Panc1 (cell line): ENCODE results near the gene TIGAR. TPM values are rescaled to one million over a fixed set of nuclear protein-coding genes. Genes with fewer than 3 reads are reported as not detected.

ENCODE experiments used
- ATAC-seq: fragments of 200-7000 bp; cut with Tn5 transposase; 2 replicates; pipeline ENCODE4 v1.9.1; 2020; ENCODE audit warnings: mild to moderate bottlenecking, moderate library complexity
- BruUV-seq: library from RNA; stranded (reverse); fragments of 400-500 nt; replicated peaks from 2 replicates; lab custom pipeline; 2021; lab: Mats Ljungman, UMichigan
- CTCF ChIA-PET: fragments of 300-600 bp; sonication (Branson Sonifier 250); formaldehyde crosslinking; loops from one replicate; lab custom pipeline; 2022; ENCODE audit warnings: antibody characterized with exemption; lab: Charles Lee
- POLR2A ChIA-PET: fragments of 300-600 bp; sonication (Branson Sonifier 250); formaldehyde crosslinking; loops from one replicate; lab custom pipeline; 2022; ENCODE audit warnings: antibody characterized with exemption; lab: Charles Lee
- DNase-seq: peaks from one replicate; pipeline ENCODE4 v3.0.0-alpha.2; 2010; ENCODE audit warnings: low read depth, low spot score
- H3K27ac ChIP-seq: 2 replicates; pipeline ENCODE4 v1.5.1; 2011; ENCODE audit warnings: mild to moderate bottlenecking, low read length, inconsistent platforms
- H3K27me3 ChIP-seq: fragments of 200-500 bp; sonication (Bioruptor generic); 2 replicates; pipeline ENCODE4 v1.6.0; 2014; ENCODE audit warnings: low read length, inconsistent platforms; ENCODE audit not compliant: control insufficient read depth, insufficient read depth
- H3K36me3 ChIP-seq: fragments of 200-500 bp; sonication (Bioruptor generic); 2 replicates; pipeline ENCODE4 v1.5.1; 2014; ENCODE audit warnings: inconsistent platforms, mild to moderate bottlenecking, low read length, moderate library complexity; ENCODE audit not compliant: control insufficient read depth, insufficient read depth
- H3K4me1 ChIP-seq: 2 replicates; pipeline ENCODE4 v1.5.1; 2011; ENCODE audit warnings: inconsistent platforms, mild to moderate bottlenecking, low read length, moderate library complexity; ENCODE audit not compliant: control insufficient read depth, insufficient read depth
- H3K4me3 ChIP-seq, 2 experiments: 2 replicates each; pipeline ENCODE4 v1.5.1; 2011 to 2012; ENCODE audit warnings: low read depth in 2 of 2, low read length in 2 of 2, mild to moderate bottlenecking in 2 of 2, inconsistent platforms in 1 of 2, moderate library complexity in 1 of 2
- H3K9me3 ChIP-seq: fragments of 200-500 bp; sonication (Bioruptor generic); 2 replicates; pipeline ENCODE4 v1.5.1; 2014; ENCODE audit warnings: low read depth, mild to moderate bottlenecking, inconsistent platforms, low read length, moderate library complexity; ENCODE audit not compliant: control insufficient read depth, insufficient read depth
- TCF7L2 ChIP-seq: IDR thresholded peaks from 2 replicates; pipeline ENCODE4 v1.6.1; 2011; ENCODE audit warnings: mild to moderate bottlenecking, low read depth, low read length, inconsistent platforms
- in situ Hi-C: cut with HindIII; loops from 2 replicates; pipeline ENCODE4 v1.10.0; 2016; ENCODE audit warnings: low sequenced_read_pairs, low pct_unique_long_range_greater_than_20kb
- intact Hi-C: fragments of 100-400 bp; cut with micrococcal nuclease; formaldehyde crosslinking; loops from one replicate; pipeline ENCODE4 v1.10.0; 2022; ENCODE audit not compliant: unreplicated experiment
- total RNA-seq: library from RNA; stranded (reverse); gene quantifications from one replicate; pipeline ENCODE4 v1.2.1, GENCODE V29; 2021; ENCODE audit not compliant: unreplicated experiment
- TF ChIP-seq, protein P1 (sequence below), 2 experiments: IDR thresholded peaks; 2 replicates each; pipeline ENCODE4 v1.6.1; 2011 to 2012; ENCODE audit warnings: low read depth in 2 of 2, control low read depth in 1 of 2, low read length in 1 of 2, mild to moderate bottlenecking in 1 of 2, moderate library complexity in 1 of 2; ENCODE audit not compliant: insufficient read depth in 1 of 2
- TF ChIP-seq, protein P2 (sequence below): fragments of 450-650 bp; IDR thresholded peaks from 2 replicates; pipeline ENCODE4 v1.5.1; 2017; ENCODE audit warnings: mild to moderate bottlenecking

TIGAR gene
- total RNA-seq, 1 experiment from 2014 or later: 17.4 TPM

DNA sequence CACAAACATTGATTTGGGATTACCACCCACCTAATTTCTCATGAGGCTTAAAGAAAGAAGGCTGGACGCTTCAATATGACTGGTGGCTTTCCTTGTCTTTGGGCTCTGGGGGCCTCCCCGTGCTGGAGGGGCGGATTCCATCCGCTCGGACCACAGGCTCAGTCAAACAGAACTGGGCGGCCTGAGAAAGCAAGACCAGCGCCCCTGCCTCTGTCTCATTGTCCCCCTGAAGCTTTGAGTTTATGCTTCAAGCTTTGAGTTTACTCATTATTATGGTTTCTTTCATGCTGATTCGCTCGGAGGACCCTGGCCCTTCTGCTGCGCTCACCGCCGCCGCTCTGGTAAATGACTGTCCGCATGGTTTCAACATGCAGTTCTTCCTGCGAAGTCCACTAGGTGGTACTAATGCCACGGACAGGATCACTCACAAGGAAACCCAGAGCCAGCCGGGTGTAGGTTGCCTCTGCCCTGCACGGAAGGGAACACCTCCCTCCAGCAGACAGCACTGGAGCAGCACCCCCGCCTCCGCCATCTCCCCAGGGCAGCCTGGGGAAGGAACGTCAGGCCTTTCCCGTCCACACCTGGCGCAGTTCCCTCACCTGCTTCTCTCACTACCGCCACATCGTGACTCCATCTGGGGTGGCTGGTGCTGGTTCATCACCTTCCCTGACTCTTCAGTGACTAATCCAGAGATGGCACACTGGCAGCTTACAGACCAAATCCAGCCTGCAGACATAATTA, 13.2 kb upstream of the TIGAR start:
- BruUV-seq: no TSS peak
- POLR2A ChIA-PET: interaction anchor here (0.8 kb wide), 1 partner anchor 16 kb away, joined by 3 read pairs; no protein-coding TSS in a partner anchor
- Histone ChIP-seq H3K36me3 (no peaks in the 10 kb centered on the region), H3K4me1 (no peaks in the 10 kb centered on the region), H3K9me3 (no peaks in the 10 kb centered on the region), H3K27ac (no peak overlapping the region), H3K4me3 (0 out of 4 replicates have a peak overlapping the region, but pooled peaks of 1 of the 2 experiments have one; percentile 14), H3K27me3 (no peaks in the 10 kb centered on the region; the same call in 1 of the 2 replicates)
- intact Hi-C loops (loop anchor here (5.0 kb wide), 1 partner anchor 220 kb away; no protein-coding TSS in a partner anchor), in situ Hi-C loops (no loop called here)
- CTCF ChIA-PET: interaction anchor here (0.6 kb wide), 1 partner anchor 9 kb away, joined by 6 read pairs; no protein-coding TSS in a partner anchor
- DNase-seq: peak; percentile 33
- peak; percentile 99 for ATAC-seq
- TF ChIP-seq, protein P1, sequence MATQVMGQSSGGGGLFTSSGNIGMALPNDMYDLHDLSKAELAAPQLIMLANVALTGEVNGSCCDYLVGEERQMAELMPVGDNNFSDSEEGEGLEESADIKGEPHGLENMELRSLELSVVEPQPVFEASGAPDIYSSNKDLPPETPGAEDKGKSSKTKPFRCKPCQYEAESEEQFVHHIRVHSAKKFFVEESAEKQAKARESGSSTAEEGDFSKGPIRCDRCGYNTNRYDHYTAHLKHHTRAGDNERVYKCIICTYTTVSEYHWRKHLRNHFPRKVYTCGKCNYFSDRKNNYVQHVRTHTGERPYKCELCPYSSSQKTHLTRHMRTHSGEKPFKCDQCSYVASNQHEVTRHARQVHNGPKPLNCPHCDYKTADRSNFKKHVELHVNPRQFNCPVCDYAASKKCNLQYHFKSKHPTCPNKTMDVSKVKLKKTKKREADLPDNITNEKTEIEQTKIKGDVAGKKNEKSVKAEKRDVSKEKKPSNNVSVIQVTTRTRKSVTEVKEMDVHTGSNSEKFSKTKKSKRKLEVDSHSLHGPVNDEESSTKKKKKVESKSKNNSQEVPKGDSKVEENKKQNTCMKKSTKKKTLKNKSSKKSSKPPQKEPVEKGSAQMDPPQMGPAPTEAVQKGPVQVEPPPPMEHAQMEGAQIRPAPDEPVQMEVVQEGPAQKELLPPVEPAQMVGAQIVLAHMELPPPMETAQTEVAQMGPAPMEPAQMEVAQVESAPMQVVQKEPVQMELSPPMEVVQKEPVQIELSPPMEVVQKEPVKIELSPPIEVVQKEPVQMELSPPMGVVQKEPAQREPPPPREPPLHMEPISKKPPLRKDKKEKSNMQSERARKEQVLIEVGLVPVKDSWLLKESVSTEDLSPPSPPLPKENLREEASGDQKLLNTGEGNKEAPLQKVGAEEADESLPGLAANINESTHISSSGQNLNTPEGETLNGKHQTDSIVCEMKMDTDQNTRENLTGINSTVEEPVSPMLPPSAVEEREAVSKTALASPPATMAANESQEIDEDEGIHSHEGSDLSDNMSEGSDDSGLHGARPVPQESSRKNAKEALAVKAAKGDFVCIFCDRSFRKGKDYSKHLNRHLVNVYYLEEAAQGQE (IDR thresholded peaks at IDR 0.05; ENCODE audit: insufficient read depth in 1 of 2, low read depth in 2 of 2, low read length in 1 of 2): no peak
- TF ChIP-seq, protein P2, sequence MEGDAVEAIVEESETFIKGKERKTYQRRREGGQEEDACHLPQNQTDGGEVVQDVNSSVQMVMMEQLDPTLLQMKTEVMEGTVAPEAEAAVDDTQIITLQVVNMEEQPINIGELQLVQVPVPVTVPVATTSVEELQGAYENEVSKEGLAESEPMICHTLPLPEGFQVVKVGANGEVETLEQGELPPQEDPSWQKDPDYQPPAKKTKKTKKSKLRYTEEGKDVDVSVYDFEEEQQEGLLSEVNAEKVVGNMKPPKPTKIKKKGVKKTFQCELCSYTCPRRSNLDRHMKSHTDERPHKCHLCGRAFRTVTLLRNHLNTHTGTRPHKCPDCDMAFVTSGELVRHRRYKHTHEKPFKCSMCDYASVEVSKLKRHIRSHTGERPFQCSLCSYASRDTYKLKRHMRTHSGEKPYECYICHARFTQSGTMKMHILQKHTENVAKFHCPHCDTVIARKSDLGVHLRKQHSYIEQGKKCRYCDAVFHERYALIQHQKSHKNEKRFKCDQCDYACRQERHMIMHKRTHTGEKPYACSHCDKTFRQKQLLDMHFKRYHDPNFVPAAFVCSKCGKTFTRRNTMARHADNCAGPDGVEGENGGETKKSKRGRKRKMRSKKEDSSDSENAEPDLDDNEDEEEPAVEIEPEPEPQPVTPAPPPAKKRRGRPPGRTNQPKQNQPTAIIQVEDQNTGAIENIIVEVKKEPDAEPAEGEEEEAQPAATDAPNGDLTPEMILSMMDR: peak; percentile 83

DNA sequence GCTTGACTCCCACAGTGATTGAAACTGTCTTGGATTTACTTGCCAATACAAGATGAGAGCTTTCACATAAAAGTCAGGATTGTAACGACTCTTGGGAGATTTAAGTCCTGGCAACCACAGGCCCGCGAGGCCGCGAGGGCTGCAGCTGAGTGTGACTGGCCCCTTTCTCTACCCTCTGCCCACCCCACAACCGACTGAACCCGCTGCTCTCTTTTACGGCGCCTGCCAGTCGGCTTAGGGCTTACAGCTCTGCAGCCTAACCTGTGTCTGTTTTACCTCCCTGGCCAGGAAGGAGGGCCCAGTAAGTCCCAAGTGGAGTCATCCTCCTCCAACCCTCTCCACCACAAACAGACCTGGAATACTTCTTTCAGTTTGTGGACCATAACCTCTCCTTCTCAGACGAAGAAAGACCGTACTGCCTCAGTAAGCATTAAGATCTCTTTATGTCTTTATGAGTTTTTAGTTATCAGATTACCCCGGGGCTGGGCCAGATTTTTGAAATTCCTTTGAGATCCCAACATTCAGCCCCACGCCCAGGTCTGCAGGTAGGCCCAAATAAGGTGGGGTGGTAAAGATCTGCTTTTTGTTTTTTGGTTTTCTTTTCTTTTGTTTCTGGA, 12.6 kb upstream of the TIGAR start:
- ChIA-PET POLR2A (interaction anchor here (0.8 kb wide), 1 partner anchor 16 kb away, joined by 3 read pairs; no protein-coding TSS in a partner anchor), CTCF (interaction anchor here (0.6 kb wide), 1 partner anchor 8 kb away, joined by 6 read pairs; no protein-coding TSS in a partner anchor)
- no peak for TF ChIP-seq TCF7L2
- TF ChIP-seq, protein P2: no peak
- TF ChIP-seq, protein P1 (IDR thresholded peaks at IDR 0.05; ENCODE audit: insufficient read depth in 1 of 2, low read depth in 2 of 2, low read length in 1 of 2): no peak
- H3K9me3 ChIP-seq: no peaks in the 10 kb centered on the region
- H3K36me3 ChIP-seq: no peaks in the 10 kb centered on the region
- no peaks in the 10 kb centered on the region; the same call in 1 of the 2 replicates for H3K27me3 ChIP-seq
- ATAC-seq (no peak), DNase-seq (no peak)
- BruUV-seq: no TSS peak
- intact Hi-C loops (loop anchor here (5.0 kb wide), 1 partner anchor 219 kb away; no protein-coding TSS in a partner anchor), in situ Hi-C loops (no loop called here)
- H3K4me1 ChIP-seq: no peaks in the 10 kb centered on the region
- no peak overlapping the region for H3K27ac ChIP-seq
- no peak overlapping the region for H3K4me3 ChIP-seq
